Measurements from ENCODE around the gene SLC7A14.

The SLC7A14 gene

GRCh38 chr3:170593634-170594033 is 7.8 kb upstream of the SLC7A14 start:
- Histone ChIP-seq H3K27me3 (replicated peaks in 2 of 5; ENCODE audit: control insufficient read depth in 4 of 5, insufficient read depth in 5 of 5, low read length in 4 of 5) (peaks cover 2 to 12% (median 3%) of the 10 kb centered on the region in 5 experiments), H3K4me3 (ENCODE audit: control insufficient read depth in 1 of 7, extremely low read depth in 1 of 7, insufficient read depth in 4 of 7, low read depth in 2 of 7, low read length in 6 of 7) (no peak overlapping the region), H3K9me3 (ENCODE audit: control extremely low read depth in 1 of 5, control insufficient read depth in 4 of 5, insufficient read depth in 2 of 5, low read depth in 1 of 5, low read length in 4 of 5) (no peaks in the 10 kb centered on the region), H3K4me1 (ENCODE audit: control extremely low read depth in 1 of 4, control insufficient read depth in 4 of 4, insufficient read depth in 4 of 4, low read length in 3 of 4) (no peaks in the 10 kb centered on the region), H3K36me3 (ENCODE audit: control insufficient read depth in 4 of 4, insufficient read depth in 4 of 4, low read length in 3 of 4) (no peaks in the 10 kb centered on the region), H3K27ac (ENCODE audit: insufficient read depth in 1 of 2, low read depth in 1 of 2, low read length in 2 of 2, poor library complexity in 1 of 2, severe bottlenecking in 2 of 2) (no peak overlapping the region)
- no peak for DNase-seq
- 92% methylated on average over 1 of the region's 1 CpG for WGBS (ENCODE audit: insufficient coverage)
- CTCF ChIA-PET: no interaction called here
- POLR2A ChIA-PET: no interaction called here

- CTCF ChIA-PET: interaction anchor here (0.6 kb wide), 1 partner anchor 650 kb away, joined by 4 read pairs; no protein-coding TSS in a partner anchor
- no peak for DNase-seq
Measured at GRCh38 chr3:170589113-170589512, 3.2 kb upstream of the SLC7A14 start.

GRCh38 chr3:170585008-170585936 is 603 bp downstream of the SLC7A14 start:
- DNase-seq: no peak
- ChIA-PET CTCF (interaction anchor here (1.3 kb wide), 1 partner anchor 11 kb away, joined by 3 read pairs; no protein-coding TSS in a partner anchor), POLR2A (no interaction called here)
- H3K4me1 ChIP-seq (ENCODE audit: control extremely low read depth in 1 of 4, control insufficient read depth in 4 of 4, insufficient read depth in 4 of 4, low read length in 3 of 4): peaks cover 0 to 4% (median 0%) of the 10 kb centered on the region in 4 experiments
- H3K9me3 ChIP-seq (ENCODE audit: control extremely low read depth in 1 of 5, control insufficient read depth in 4 of 5, insufficient read depth in 2 of 5, low read depth in 1 of 5, low read length in 4 of 5): peaks cover 0 to 3% (median 2%) of the 10 kb centered on the region in 5 experiments
- WGBS (ENCODE audit: insufficient coverage): 3% methylated on average over 68 of the region's 81 CpGs
- peaks cover 14 to 63% (median 28%) of the 10 kb centered on the region in 5 experiments for H3K27me3 ChIP-seq (replicated peaks in 2 of 5; ENCODE audit: control insufficient read depth in 4 of 5, insufficient read depth in 5 of 5, low read length in 4 of 5)
- H3K27ac ChIP-seq (ENCODE audit: insufficient read depth in 1 of 2, low read depth in 1 of 2, low read length in 2 of 2, poor library complexity in 1 of 2, severe bottlenecking in 2 of 2): no peak overlapping the region
- no peaks in the 10 kb centered on the region for H3K36me3 ChIP-seq (ENCODE audit: control insufficient read depth in 4 of 4, insufficient read depth in 4 of 4, low read length in 3 of 4)
- H3K4me3 ChIP-seq (ENCODE audit: control insufficient read depth in 1 of 7, extremely low read depth in 1 of 7, insufficient read depth in 4 of 7, low read depth in 2 of 7, low read length in 6 of 7): no peak overlapping the region

More at GRCh38 chr3:170589113-170589512, 3.2 kb upstream of the SLC7A14 start:
- WGBS (ENCODE audit: insufficient coverage): 70% methylated on average over 2 of the region's 2 CpGs
- POLR2A ChIA-PET: interaction anchor here (0.7 kb wide), 1 partner anchor 123 kb away, joined by 3 read pairs; no protein-coding TSS in a partner anchor
- no peaks in the 10 kb centered on the region for H3K36me3 ChIP-seq (ENCODE audit: control insufficient read depth in 4 of 4, insufficient read depth in 4 of 4, low read length in 3 of 4)
- H3K27me3 ChIP-seq (replicated peaks in 2 of 5; ENCODE audit: control insufficient read depth in 4 of 5, insufficient read depth in 5 of 5, low read length in 4 of 5): peaks cover 15 to 56% (median 17%) of the 10 kb centered on the region in 5 experiments
- H3K27ac ChIP-seq (ENCODE audit: insufficient read depth in 1 of 2, low read depth in 1 of 2, low read length in 2 of 2, poor library complexity in 1 of 2, severe bottlenecking in 2 of 2): no peak overlapping the region
- peaks cover 0 to 4% (median 0%) of the 10 kb centered on the region in 4 experiments for H3K4me1 ChIP-seq (ENCODE audit: control extremely low read depth in 1 of 4, control insufficient read depth in 4 of 4, insufficient read depth in 4 of 4, low read length in 3 of 4)
- no peak overlapping the region for H3K4me3 ChIP-seq (ENCODE audit: control insufficient read depth in 1 of 7, extremely low read depth in 1 of 7, insufficient read depth in 4 of 7, low read depth in 2 of 7, low read length in 6 of 7)
- peaks cover 0 to 3% (median 0%) of the 10 kb centered on the region in 5 experiments for H3K9me3 ChIP-seq (ENCODE audit: control extremely low read depth in 1 of 5, control insufficient read depth in 4 of 5, insufficient read depth in 2 of 5, low read depth in 1 of 5, low read length in 4 of 5)

GRCh38 chr3:170584585-170585007 is 1.3 kb downstream of the SLC7A14 start:
- Histone ChIP-seq H3K27ac (ENCODE audit: insufficient read depth in 1 of 2, low read depth in 1 of 2, low read length in 2 of 2, poor library complexity in 1 of 2, severe bottlenecking in 2 of 2) (no peak overlapping the region), H3K4me1 (ENCODE audit: control extremely low read depth in 1 of 4, control insufficient read depth in 4 of 4, insufficient read depth in 4 of 4, low read length in 3 of 4) (peaks cover 0 to 4% (median 0%) of the 10 kb centered on the region in 4 experiments), H3K27me3 (replicated peaks in 2 of 5; ENCODE audit: control insufficient read depth in 4 of 5, insufficient read depth in 5 of 5, low read length in 4 of 5) (peaks cover 14 to 64% (median 28%) of the 10 kb centered on the region in 5 experiments), H3K4me3 (ENCODE audit: control insufficient read depth in 1 of 7, extremely low read depth in 1 of 7, insufficient read depth in 4 of 7, low read depth in 2 of 7, low read length in 6 of 7) (no peak overlapping the region), H3K9me3 (ENCODE audit: control extremely low read depth in 1 of 5, control insufficient read depth in 4 of 5, insufficient read depth in 2 of 5, low read depth in 1 of 5, low read length in 4 of 5) (peaks cover 0 to 3% (median 2%) of the 10 kb centered on the region in 5 experiments), H3K36me3 (ENCODE audit: control insufficient read depth in 4 of 4, insufficient read depth in 4 of 4, low read length in 3 of 4) (no peaks in the 10 kb centered on the region)
- 3% methylated on average over 15 of the region's 20 CpGs for WGBS (ENCODE audit: insufficient coverage)
- peak; percentile 46 to 81 (median 76) for DNase-seq
- POLR2A ChIA-PET: no interaction called here
- CTCF ChIA-PET: interaction anchor here (1.3 kb wide), 1 partner anchor 11 kb away, joined by 3 read pairs; no protein-coding TSS in a partner anchor

GRCh38 chr3:170579646-170580045 is 6.2 kb downstream of the SLC7A14 start:
- Histone ChIP-seq H3K36me3 (ENCODE audit: control insufficient read depth in 4 of 4, insufficient read depth in 4 of 4, low read length in 3 of 4) (no peaks in the 10 kb centered on the region), H3K27ac (ENCODE audit: insufficient read depth in 1 of 2, low read depth in 1 of 2, low read length in 2 of 2, poor library complexity in 1 of 2, severe bottlenecking in 2 of 2) (no peak overlapping the region), H3K4me3 (ENCODE audit: control insufficient read depth in 1 of 7, extremely low read depth in 1 of 7, insufficient read depth in 4 of 7, low read depth in 2 of 7, low read length in 6 of 7) (no peak overlapping the region), H3K4me1 (ENCODE audit: control extremely low read depth in 1 of 4, control insufficient read depth in 4 of 4, insufficient read depth in 4 of 4, low read length in 3 of 4) (no peaks in the 10 kb centered on the region), H3K9me3 (ENCODE audit: control extremely low read depth in 1 of 5, control insufficient read depth in 4 of 5, insufficient read depth in 2 of 5, low read depth in 1 of 5, low read length in 4 of 5) (peaks cover 0 to 3% (median 0%) of the 10 kb centered on the region in 5 experiments), H3K27me3 (replicated peaks in 2 of 5; ENCODE audit: control insufficient read depth in 4 of 5, insufficient read depth in 5 of 5, low read length in 4 of 5) (peaks cover 7 to 20% (median 14%) of the 10 kb centered on the region in 5 experiments)
- WGBS (ENCODE audit: insufficient coverage): 89% methylated on average over 2 of the region's 3 CpGs
- ChIA-PET POLR2A (interaction anchor here (0.6 kb wide), 1 partner anchor 130 kb away, joined by 3 read pairs; no protein-coding TSS in a partner anchor), CTCF (no interaction called here)
- no peak for DNase-seq

- POLR2A ChIA-PET: no interaction called here
- CTCF ChIA-PET: no interaction called here
- H3K27ac ChIP-seq (ENCODE audit: insufficient read depth in 1 of 2, low read depth in 1 of 2, low read length in 2 of 2, poor library complexity in 1 of 2, severe bottlenecking in 2 of 2): no peak overlapping the region
- H3K36me3 ChIP-seq (ENCODE audit: control insufficient read depth in 4 of 4, insufficient read depth in 4 of 4, low read length in 3 of 4): no peaks in the 10 kb centered on the region
- H3K27me3 ChIP-seq (replicated peaks in 2 of 5; ENCODE audit: control insufficient read depth in 4 of 5, insufficient read depth in 5 of 5, low read length in 4 of 5): peaks cover 0 to 4% (median 0%) of the 10 kb centered on the region in 5 experiments
- DNase-seq: no peak
- WGBS (ENCODE audit: insufficient coverage): 89% methylated on average over 1 of the region's 3 CpGs
- no peak overlapping the region for H3K4me3 ChIP-seq (ENCODE audit: control insufficient read depth in 1 of 7, extremely low read depth in 1 of 7, insufficient read depth in 4 of 7, low read depth in 2 of 7, low read length in 6 of 7)
- H3K9me3 ChIP-seq (ENCODE audit: control extremely low read depth in 1 of 5, control insufficient read depth in 4 of 5, insufficient read depth in 2 of 5, low read depth in 1 of 5, low read length in 4 of 5): no peaks in the 10 kb centered on the region
- H3K4me1 ChIP-seq (ENCODE audit: control extremely low read depth in 1 of 4, control insufficient read depth in 4 of 4, insufficient read depth in 4 of 4, low read length in 3 of 4): no peaks in the 10 kb centered on the region
Measured at GRCh38 chr3:170572665-170573253, 13.1 kb downstream of the SLC7A14 start.

All from common myeloid progenitor, CD34-positive (primary cell).